GM23248 (cell line): ENCODE data around the gene RYR3.

Experiments
- EZH2 ChIP-seq: fragments of 200-600 bp; sonication (generic); IDR thresholded peaks from 2 replicates; pipeline ENCODE4 v1.6.1; 2018; ENCODE audit warnings: antibody characterized with exemption, mild to moderate bottlenecking; ENCODE audit not compliant: insufficient read depth, poor library complexity, severe bottlenecking
- EZH2phosphoT487 ChIP-seq: fragments of 200-600 bp; sonication (generic); IDR thresholded peaks from 2 replicates; pipeline ENCODE4 v1.6.1; 2018; ENCODE audit warnings: antibody characterized with exemption, moderate library complexity, mild to moderate bottlenecking, low read depth; ENCODE audit not compliant: insufficient read depth

DNA sequence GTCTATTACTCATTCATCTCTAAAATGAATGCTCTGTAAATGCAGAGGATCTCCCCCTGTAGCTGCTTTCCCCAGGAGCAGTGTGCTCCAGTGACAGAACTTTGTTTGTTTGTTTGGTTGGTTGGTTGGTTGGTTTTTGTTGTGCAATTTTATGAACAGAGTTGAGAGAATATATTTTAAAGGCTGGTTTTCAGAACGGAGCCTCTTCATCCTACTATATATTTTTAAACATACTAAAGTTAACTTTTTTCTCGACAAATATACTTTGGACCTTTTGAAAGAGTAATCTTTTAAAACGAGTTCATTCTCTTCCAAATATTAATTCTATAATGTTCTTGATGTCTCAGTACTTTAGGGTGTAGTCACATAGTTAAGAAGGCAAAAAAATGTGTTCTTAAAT lies 20.2 kb downstream of the RYR3 start:
- TF ChIP-seq EZH2phosphoT487 (no peak), EZH2 (no peak)
